Osteoblast (primary cell): Measurements from ENCODE around the gene STK17A. TPM values are rescaled to one million over a fixed set of nuclear protein-coding genes. Genes with fewer than 3 reads are reported as not detected.
A peak's percentile ranks its signal among the peaks of the same experiment; 100 is the strongest.

Experiments used
- DNase-seq: peaks from one replicate; pipeline ENCODE4 v3.0.0; 2011; ENCODE audit warnings: low spot score, mixed read lengths; ENCODE audit not compliant: insufficient read length; ENCODE audit errors: missing footprints
- H2AFZ ChIP-seq: 2 replicates; pipeline ENCODE4 v1.6.0; 2011; ENCODE audit warnings: mild to moderate bottlenecking, low read length
- H3K27ac ChIP-seq: 2 replicates; pipeline ENCODE4 v1.5.1; 2011; ENCODE audit warnings: mild to moderate bottlenecking, low read depth, low read length, moderate library complexity
- H3K27me3 ChIP-seq: 2 replicates; pipeline ENCODE4 v1.6.0; 2012; ENCODE audit warnings: mild to moderate bottlenecking, control low read depth, inconsistent platforms, low read length, moderate library complexity; ENCODE audit not compliant: insufficient read depth
- H3K36me3 ChIP-seq: 2 replicates; pipeline ENCODE4 v1.5.1; 2011; ENCODE audit warnings: mild to moderate bottlenecking, low read length, control low read depth, moderate library complexity; ENCODE audit not compliant: insufficient read depth
- H3K4me1 ChIP-seq: 2 replicates; pipeline ENCODE4 v1.5.1; 2011; ENCODE audit warnings: mild to moderate bottlenecking, low read length, control low read depth, moderate library complexity; ENCODE audit not compliant: insufficient read depth
- H3K4me2 ChIP-seq: 2 replicates; pipeline ENCODE4 v1.6.0; 2011; ENCODE audit warnings: mild to moderate bottlenecking, low read length; ENCODE audit not compliant: insufficient read depth
- H3K4me3 ChIP-seq: fragments of 200-600 bp; sonication (generic); 3 replicates; pipeline ENCODE4 v1.5.1; 2012; ENCODE audit warnings: mild to moderate bottlenecking, low read length, inconsistent platforms; ENCODE audit not compliant: insufficient read depth
- H3K79me2 ChIP-seq: 2 replicates; pipeline ENCODE4 v1.6.0; 2012; ENCODE audit warnings: mild to moderate bottlenecking, low read length, control low read depth, inconsistent platforms; ENCODE audit not compliant: insufficient read depth
- H3K9me3 ChIP-seq: 2 replicates; pipeline ENCODE4 v1.5.1; 2011; ENCODE audit warnings: low read depth, low read length, control low read depth
- H4K20me1 ChIP-seq: 2 replicates; pipeline ENCODE4 v1.6.0; 2012; ENCODE audit warnings: mild to moderate bottlenecking, low read length, control low read depth; ENCODE audit not compliant: insufficient read depth
- CTCF ChIP-seq: IDR thresholded peaks from 2 replicates; pipeline ENCODE4 v1.5.1; 2011; ENCODE audit warnings: mild to moderate bottlenecking, low read depth, low read length, moderate library complexity; ENCODE audit errors: extremely low read depth
- total RNA-seq: library from RNA; depleted of rRNA; stranded (reverse); fragments of >200 nt; gene quantifications from 2 replicates; pipeline ENCODE4 v1.2.3, GENCODE V29; 2012

STK17A gene
- total RNA-seq, 1 donor: 109 TPM

- Histone ChIP-seq H3K36me3 (peaks cover 6% of the 10 kb centered on the region), H3K4me3 (no peak overlapping the region), H3K79me2 (peaks cover 31% of the 10 kb centered on the region), H3K4me2 (peak overlapping the region; percentile 42), H4K20me1 (no peaks in the 10 kb centered on the region), H2AFZ (no peak overlapping the region), H3K27ac (peak overlapping the region; percentile 78), H3K9me3 (no peaks in the 10 kb centered on the region), H3K4me1 (peaks cover 23% of the 10 kb centered on the region), H3K27me3 (no peaks in the 10 kb centered on the region)
- no peak for DNase-seq
- no peak for TF ChIP-seq CTCF
Measured at GRCh38 chr7:43659549-43659896, 76.6 kb downstream of the STK17A start.

- Histone ChIP-seq H3K9me3 (no peaks in the 10 kb centered on the region), H3K27ac (peak overlapping the region; percentile 78)
- TF ChIP-seq CTCF: no peak
Measured at GRCh38 chr7:43660141-43660540, 77.2 kb downstream of the STK17A start.

GRCh38 chr7:43664681-43665080 lies 81.8 kb downstream of the STK17A start:
- Histone ChIP-seq H3K27me3 (no peaks in the 10 kb centered on the region), H3K36me3 (no peaks in the 10 kb centered on the region), H3K4me1 (peaks cover 11% of the 10 kb centered on the region), H4K20me1 (no peaks in the 10 kb centered on the region), H3K9me3 (no peaks in the 10 kb centered on the region), H3K4me2 (no peak overlapping the region), H3K79me2 (peaks cover 48% of the 10 kb centered on the region), H3K4me3 (no peak overlapping the region), H2AFZ (no peak overlapping the region), H3K27ac (no peak overlapping the region)
- TF ChIP-seq CTCF: no peak
- DNase-seq: no peak

More at GRCh38 chr7:43660141-43660540, 77.2 kb downstream of the STK17A start:
- Histone ChIP-seq H3K4me3 (no peak overlapping the region), H3K4me2 (no peak overlapping the region), H3K79me2 (peaks cover 31% of the 10 kb centered on the region), H4K20me1 (no peaks in the 10 kb centered on the region), H3K36me3 (peaks cover 6% of the 10 kb centered on the region), H3K4me1 (peaks cover 23% of the 10 kb centered on the region), H3K27me3 (no peaks in the 10 kb centered on the region), H2AFZ (no peak overlapping the region)
- DNase-seq: no peak

GRCh38 chr7:43666938-43667337 lies 84.0 kb downstream of the STK17A start:
- Histone ChIP-seq H3K4me2 (no peak overlapping the region), H3K4me3 (no peak overlapping the region), H2AFZ (no peak overlapping the region), H4K20me1 (no peaks in the 10 kb centered on the region), H3K27me3 (no peaks in the 10 kb centered on the region), H3K4me1 (no peaks in the 10 kb centered on the region), H3K9me3 (no peaks in the 10 kb centered on the region), H3K79me2 (peaks cover 58% of the 10 kb centered on the region), H3K27ac (no peak overlapping the region), H3K36me3 (no peaks in the 10 kb centered on the region)
- DNase-seq: no peak
- no peak for TF ChIP-seq CTCF
